Stomach (tissue), 9 donors: ENCODE data around the gene PPBP. TPM values are rescaled to one million over a fixed set of nuclear protein-coding genes. Genes with fewer than 3 reads are reported as not detected.
A peak's percentile ranks its signal among the peaks of the same experiment; 100 is the strongest.

Source experiments
- DNase-seq, 2 donors: peaks; one replicate each; pipeline versions ENCODE4 v3.0.0 to v3.0.0-alpha.2; 2013 to 2019
- H3K27ac ChIP-seq, 5 donors: fragments of 200-600 bp in 4 of 5; sonication (generic) in 4 of 5; one replicate each; pipeline ENCODE4 v1.5.1; 2013 to 2019; ENCODE audit warnings: mild to moderate bottlenecking in 1 of 5, moderate library complexity in 1 of 5
- H3K27me3 ChIP-seq, 3 donors: fragments of 200-600 bp; sonication (generic); one replicate each; pipeline ENCODE4 v1.5.1; 2017 to 2019; ENCODE audit warnings: mixed run types in 1 of 3
- H3K36me3 ChIP-seq, 4 donors: fragments of 200-600 bp; sonication (generic); 1 replicate in 3 of 4; 2 replicates in 1 of 4; pipeline ENCODE4 v1.5.1; 2016 to 2019
- H3K4me1 ChIP-seq, 4 donors: fragments of 200-600 bp; sonication (generic); one replicate each; pipeline ENCODE4 v1.5.1; 2016 to 2019
- H3K4me3 ChIP-seq, 4 donors: fragments of 200-600 bp; sonication (generic) in 3 of 4; one replicate each; pipeline ENCODE4 v1.5.1; 2016 to 2019; ENCODE audit warnings: mild to moderate bottlenecking in 1 of 4
- H3K9me3 ChIP-seq, 4 donors: fragments of 200-600 bp; sonication (generic); one replicate each; pipeline ENCODE4 v1.5.1; 2016 to 2019
- EP300 ChIP-seq: sonication (generic); formaldehyde crosslinking; IDR thresholded peaks from one replicate; pipeline ENCODE4 v1.6.1; 2017; ENCODE audit warnings: antibody characterized with exemption
- POLR2A ChIP-seq, 4 donors: fragments of 450-650 bp; IDR thresholded peaks; one replicate each; pipeline ENCODE4 v1.6.1; 2016; ENCODE audit warnings: antibody characterized with exemption in 4 of 4, control low read depth in 2 of 4, mild to moderate bottlenecking in 1 of 4, moderate library complexity in 1 of 4
- POLR2AphosphoS5 ChIP-seq, 3 donors: sonication (generic); formaldehyde crosslinking; IDR thresholded peaks; one replicate each; pipeline ENCODE4 v1.6.1; 2016; ENCODE audit warnings: antibody characterized with exemption in 3 of 3
- WGBS, 5 donors: extraction: QIAGEN DNeasy Blood & Tissue Kit in 3 of 5; methylation state at CpG; one replicate each; pipeline versions ENCODE4 v1.1.5 to v1.1.7; 2013 to 2018; 5-methylcytosine and 5-hydroxymethylcytosine counted together
- intact Hi-C: fragments of 100-400 bp; cut with DNase I; formaldehyde crosslinking; loops from one replicate; pipeline ENCODE4 v1.15.1; 2023; ENCODE audit warnings: low total_unique reads
- polyA plus RNA-seq, 3 donors: library from polyadenylated mRNA; stranded (reverse); fragments of 200-250 nt; gene quantifications; one replicate each; pipeline ENCODE4 v1.2.3, GENCODE V29; 2013
- total RNA-seq, 5 donors: library from RNA; depleted of rRNA; stranded (reverse); fragments of >200 nt; gene quantifications; one replicate each; pipeline versions ENCODE4 v1.1.0 to v1.2.3, GENCODE V29; 2014 to 2016
- TF ChIP-seq, protein P1 (sequence below), 7 experiments: fragments of 450-650 bp in 4 of 7; fragments of 200-600 bp in 3 of 7; sonication (generic) in 3 of 7; IDR thresholded peaks; one replicate each; pipeline ENCODE4 v1.5.1; 2016 to 2019; ENCODE audit warnings: antibody characterized with exemption in 7 of 7, control low read depth in 2 of 7, mild to moderate bottlenecking in 1 of 7
- donor health status: healthy with polysubstance abuse.
- donor health status: Bipolar disorder and iron deficiency.
- donor health status: healthy.

Gene PPBP
- total and polyA plus RNA-seq, 8 donors = 2.4 to 6.6 TPM; not detected in 6

DNA sequence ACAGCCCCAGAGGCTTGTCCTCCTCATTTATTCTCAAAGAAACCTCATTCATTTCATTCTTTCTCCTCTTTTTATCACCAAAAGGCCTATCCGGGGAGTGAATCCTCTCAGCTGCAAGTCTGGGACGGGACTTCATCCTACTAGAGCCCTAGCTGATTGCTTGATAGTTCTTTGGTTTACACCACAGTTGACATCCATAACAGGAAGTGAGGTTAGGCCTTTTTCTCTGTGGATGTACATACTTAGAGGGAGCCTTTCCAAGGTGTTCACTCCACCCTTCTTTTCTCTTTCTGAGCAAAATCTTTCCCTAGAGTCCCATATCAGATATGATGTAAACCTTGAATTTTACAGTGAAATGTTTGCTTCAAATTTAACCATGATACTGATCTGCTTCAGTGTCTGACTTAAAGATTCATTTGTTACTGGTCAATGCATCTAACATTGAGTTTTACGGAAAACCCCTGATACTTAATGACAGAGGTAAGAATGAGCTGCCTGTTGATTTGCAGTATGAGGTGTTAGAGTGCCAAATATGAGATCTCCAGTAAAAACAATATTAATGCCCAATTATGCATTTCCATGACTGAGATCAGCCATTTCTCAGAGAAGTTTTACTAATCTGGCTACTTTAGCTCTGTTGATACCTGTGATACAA is 27.3 kb upstream of the PPBP start:
- no peaks in the 10 kb centered on the region for H3K27me3 ChIP-seq
- no peak overlapping the region for H3K27ac ChIP-seq
- peaks cover 0 to 14% (median 0%) of the 10 kb centered on the region in 4 donors for H3K4me1 ChIP-seq
- WGBS, 5 donors = 89 to 95% (median 93%) methylated on average over 3 of the region's 3 CpGs
- no peak for TF ChIP-seq EP300
- no peak for TF ChIP-seq POLR2AphosphoS5 (IDR thresholded peaks at IDR 0.05)
- TF ChIP-seq POLR2A (IDR thresholded peaks at IDR 0.05) = no peak
- TF ChIP-seq, protein P1, sequence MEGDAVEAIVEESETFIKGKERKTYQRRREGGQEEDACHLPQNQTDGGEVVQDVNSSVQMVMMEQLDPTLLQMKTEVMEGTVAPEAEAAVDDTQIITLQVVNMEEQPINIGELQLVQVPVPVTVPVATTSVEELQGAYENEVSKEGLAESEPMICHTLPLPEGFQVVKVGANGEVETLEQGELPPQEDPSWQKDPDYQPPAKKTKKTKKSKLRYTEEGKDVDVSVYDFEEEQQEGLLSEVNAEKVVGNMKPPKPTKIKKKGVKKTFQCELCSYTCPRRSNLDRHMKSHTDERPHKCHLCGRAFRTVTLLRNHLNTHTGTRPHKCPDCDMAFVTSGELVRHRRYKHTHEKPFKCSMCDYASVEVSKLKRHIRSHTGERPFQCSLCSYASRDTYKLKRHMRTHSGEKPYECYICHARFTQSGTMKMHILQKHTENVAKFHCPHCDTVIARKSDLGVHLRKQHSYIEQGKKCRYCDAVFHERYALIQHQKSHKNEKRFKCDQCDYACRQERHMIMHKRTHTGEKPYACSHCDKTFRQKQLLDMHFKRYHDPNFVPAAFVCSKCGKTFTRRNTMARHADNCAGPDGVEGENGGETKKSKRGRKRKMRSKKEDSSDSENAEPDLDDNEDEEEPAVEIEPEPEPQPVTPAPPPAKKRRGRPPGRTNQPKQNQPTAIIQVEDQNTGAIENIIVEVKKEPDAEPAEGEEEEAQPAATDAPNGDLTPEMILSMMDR (IDR thresholded peaks at IDR 0.05) = no peak
- H3K36me3 ChIP-seq = no peaks in the 10 kb centered on the region
- DNase-seq = no peak
- intact Hi-C loops = no loop called here
- no peak overlapping the region for H3K4me3 ChIP-seq
- H3K9me3 ChIP-seq = no peaks in the 10 kb centered on the region

DNA sequence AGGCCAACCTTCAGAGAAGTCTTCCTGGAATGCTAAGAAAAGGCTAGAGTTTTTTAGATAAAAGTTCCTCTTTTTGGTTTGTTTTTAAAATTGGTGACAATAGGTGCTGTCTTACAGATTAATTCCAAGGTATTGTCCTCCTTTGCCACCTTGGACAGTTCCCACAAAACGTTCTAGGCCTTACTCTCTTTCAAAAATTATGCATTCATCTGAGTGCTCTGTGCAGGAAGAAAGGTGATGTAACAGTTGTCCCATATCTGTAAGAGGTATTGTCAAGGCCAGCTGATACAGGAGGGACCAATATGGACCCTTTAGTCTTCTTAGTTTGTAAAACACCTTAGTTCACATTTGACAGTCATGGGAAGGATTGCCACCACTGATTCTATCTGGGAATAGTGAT is 26.3 kb upstream of the PPBP start:
- Histone ChIP-seq H3K4me1 (peaks cover 0 to 14% (median 0%) of the 10 kb centered on the region in 4 donors), H3K27me3 (no peaks in the 10 kb centered on the region), H3K9me3 (no peaks in the 10 kb centered on the region), H3K4me3 (no peak overlapping the region), H3K27ac (no peak overlapping the region), H3K36me3 (no peaks in the 10 kb centered on the region)
- intact Hi-C loops = no loop called here
- DNase-seq = no peak
- 19 to 35% (median 22%) methylated on average over 1 of the region's 1 CpG for WGBS, 5 donors
- no peak for TF ChIP-seq POLR2AphosphoS5 (IDR thresholded peaks at IDR 0.05)
- no peak for TF ChIP-seq POLR2A (IDR thresholded peaks at IDR 0.05)

DNA sequence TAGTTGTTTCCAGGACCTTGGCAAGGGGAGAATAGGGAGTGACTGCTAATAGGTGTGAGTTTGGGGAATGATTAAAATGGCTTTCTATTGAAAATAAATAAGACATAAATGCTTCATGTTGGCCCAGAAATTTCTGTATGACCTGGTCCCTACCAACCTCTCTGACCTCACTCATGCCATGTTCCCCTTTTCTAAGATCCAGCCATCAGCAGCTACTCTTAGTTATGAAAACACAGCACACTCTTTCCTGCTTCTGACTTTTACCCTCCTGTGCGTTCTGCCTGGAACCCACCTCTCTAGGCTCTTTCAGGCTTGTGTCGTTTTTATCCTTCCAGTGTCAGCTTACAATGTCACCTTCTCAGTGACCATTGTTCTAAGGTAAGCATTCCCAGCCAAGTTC is 25.3 kb upstream of the PPBP start:
- no peak for DNase-seq
- Histone ChIP-seq H3K9me3 (no peaks in the 10 kb centered on the region), H3K27me3 (no peaks in the 10 kb centered on the region), H3K4me3 (no peak overlapping the region), H3K4me1 (peaks cover 0 to 7% (median 0%) of the 10 kb centered on the region in 4 donors), H3K27ac (no peak overlapping the region), H3K36me3 (no peaks in the 10 kb centered on the region)
- WGBS, 5 donors = 46 to 65% (median 58%) methylated on average over 2 of the region's 2 CpGs
- TF ChIP-seq POLR2A (IDR thresholded peaks at IDR 0.05) = no peak
- TF ChIP-seq, protein P1 (IDR thresholded peaks at IDR 0.05) = no peak
- no peak for TF ChIP-seq EP300
- TF ChIP-seq POLR2AphosphoS5 (IDR thresholded peaks at IDR 0.05) = no peak
- intact Hi-C loops = no loop called here

DNA sequence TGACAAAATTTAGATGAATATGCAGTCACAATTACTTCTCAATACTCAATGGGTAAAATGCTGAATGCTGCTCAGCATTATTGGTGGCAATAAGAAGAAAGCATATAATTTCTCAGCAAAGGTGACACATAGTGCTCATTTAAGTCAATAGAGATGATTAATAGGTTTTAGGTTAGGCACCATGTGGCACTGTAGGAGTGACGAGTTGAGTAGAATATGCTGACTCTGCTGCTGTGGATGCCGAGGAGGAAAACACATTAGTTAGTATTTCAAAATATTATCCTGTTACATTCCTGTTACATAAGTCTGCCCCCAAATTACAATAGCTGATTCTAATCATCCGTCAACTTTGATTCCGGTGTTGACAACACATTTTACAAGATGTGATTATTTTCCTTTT is 24.1 kb upstream of the PPBP start:
- H3K4me3 ChIP-seq = no peak overlapping the region
- no peak overlapping the region for H3K27ac ChIP-seq
- peak in 1 of 2 donors; percentile 12 for DNase-seq
- intact Hi-C loops = no loop called here
- 83 to 90% (median 89%) methylated on average over 4 of the region's 4 CpGs for WGBS, 5 donors
- H3K9me3 ChIP-seq = no peaks in the 10 kb centered on the region
- no peaks in the 10 kb centered on the region for H3K27me3 ChIP-seq
- H3K4me1 ChIP-seq = peaks cover 0 to 6% (median 0%) of the 10 kb centered on the region in 4 donors
- TF ChIP-seq POLR2AphosphoS5 (IDR thresholded peaks at IDR 0.05) = no peak
- TF ChIP-seq, protein P1 (IDR thresholded peaks at IDR 0.05) = no peak
- no peak for TF ChIP-seq POLR2A (IDR thresholded peaks at IDR 0.05)
- no peak for TF ChIP-seq EP300
- no peaks in the 10 kb centered on the region for H3K36me3 ChIP-seq

DNA sequence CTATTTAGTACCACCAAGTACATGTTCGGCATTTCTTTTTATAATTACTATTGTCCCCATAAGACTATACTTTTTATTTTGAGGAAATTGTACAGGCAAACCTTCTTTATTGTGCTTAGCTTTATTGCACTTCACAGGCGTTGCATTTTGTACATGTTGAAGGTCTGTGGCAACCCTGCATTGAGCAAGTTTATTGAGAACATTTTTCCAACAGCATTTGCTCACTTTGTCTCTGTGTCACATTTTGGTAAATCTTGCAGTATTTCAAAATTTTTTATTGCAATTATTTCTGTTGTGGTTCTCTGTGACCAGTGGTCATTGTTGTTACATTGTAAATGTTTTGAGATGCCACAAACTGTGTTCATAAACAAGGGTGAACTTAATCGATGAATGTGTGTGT is 21.3 kb upstream of the PPBP start:
- no peaks in the 10 kb centered on the region for H3K36me3 ChIP-seq
- H3K4me1 ChIP-seq = peaks cover 0 to 17% (median 3%) of the 10 kb centered on the region in 4 donors
- H3K4me3 ChIP-seq = no peak overlapping the region
- no peak overlapping the region for H3K27ac ChIP-seq
- intact Hi-C loops = no loop called here
- no peaks in the 10 kb centered on the region for H3K27me3 ChIP-seq
- H3K9me3 ChIP-seq = no peaks in the 10 kb centered on the region
- 78 to 93% (median 91%) methylated on average over 3 of the region's 3 CpGs for WGBS, 5 donors
- TF ChIP-seq POLR2AphosphoS5 (IDR thresholded peaks at IDR 0.05) = no peak
- TF ChIP-seq, protein P1 (IDR thresholded peaks at IDR 0.05) = no peak
- no peak for TF ChIP-seq POLR2A (IDR thresholded peaks at IDR 0.05)
- no peak for TF ChIP-seq EP300
- DNase-seq = no peak
